GM12872 (cell line): Measurements from ENCODE around the gene KRTAP5-9.
"Not testable (repeated sequence)": the region's sequence is repeated elsewhere in the genome, so short reads cannot be mapped to it uniquely, and the experiment has no call there.

ENCODE experiments used
- CTCF ChIP-seq: IDR thresholded peaks from 3 replicates; pipeline ENCODE4 v1.5.1; 2011; ENCODE audit warnings: low read depth, mild to moderate bottlenecking, low read length, moderate library complexity; ENCODE audit not compliant: insufficient read depth

The KRTAP5-9 gene

DNA sequence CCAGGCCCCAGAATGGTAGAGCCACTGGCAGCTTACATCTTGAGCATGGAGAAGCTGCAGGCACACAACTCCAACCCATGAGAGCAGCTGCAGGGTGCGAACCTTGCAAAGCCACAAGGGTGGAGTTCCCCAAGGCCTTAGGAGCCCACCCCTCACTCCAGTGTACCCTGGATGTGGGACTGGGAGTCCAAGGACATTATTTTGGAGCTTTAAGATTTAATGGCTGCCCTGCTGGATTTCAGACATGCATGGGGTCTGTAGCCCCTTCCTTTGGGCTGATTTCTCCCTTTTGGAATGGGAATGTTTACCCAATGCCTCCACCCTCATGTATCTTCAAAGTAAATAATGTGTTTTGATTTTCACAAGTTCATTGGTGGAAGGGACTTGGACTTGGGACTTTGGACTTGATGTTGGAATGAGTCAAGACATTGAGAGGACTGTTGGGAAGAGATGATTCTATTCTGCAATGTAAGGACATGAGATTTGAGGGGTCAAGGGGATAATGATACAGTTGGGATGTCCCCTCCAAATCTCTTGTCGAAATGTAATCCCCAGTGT lies 22.2 kb upstream of the KRTAP5-9 start:
- no peak for TF ChIP-seq CTCF

DNA sequence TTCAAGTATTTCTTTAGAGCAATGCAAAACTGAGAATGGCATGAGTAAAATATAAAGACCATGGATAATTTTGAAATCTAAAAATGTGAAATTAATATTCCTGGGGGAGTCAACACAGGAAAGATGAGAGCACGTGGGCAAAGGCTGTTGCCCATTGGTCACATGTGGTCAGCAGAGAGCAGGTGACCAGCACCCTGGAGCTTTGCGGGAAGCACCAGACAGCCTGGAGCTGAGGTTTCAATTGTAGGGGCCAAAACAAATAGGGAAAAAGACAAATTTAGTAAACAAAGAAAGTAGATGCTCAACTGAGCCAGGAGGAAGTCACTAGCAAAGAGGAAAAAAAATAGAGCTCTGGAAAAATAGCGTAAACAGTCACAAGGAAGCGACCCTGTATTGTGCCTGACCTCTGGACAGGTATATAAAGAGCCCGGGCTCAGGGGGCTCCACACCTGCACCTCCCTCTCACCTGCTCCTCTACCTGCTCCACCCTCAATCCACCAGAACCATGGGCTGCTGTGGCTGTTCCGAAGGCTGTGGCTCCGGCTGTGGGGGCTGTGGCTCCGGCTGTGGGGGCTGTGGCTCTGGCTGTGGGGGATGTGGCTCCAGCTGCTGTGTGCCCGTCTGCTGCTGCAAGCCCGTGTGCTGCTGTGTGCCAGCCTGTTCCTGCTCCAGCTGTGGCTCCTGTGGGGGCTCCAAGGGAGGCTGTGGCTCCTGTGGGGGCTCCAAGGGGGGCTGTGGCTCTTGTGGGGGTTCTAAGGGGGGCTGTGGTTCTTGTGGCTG lies 21.2 kb upstream of the KRTAP5-9 start, which contains the start of gene KRTAP5-7:
Gene KRTAP5-7, plus strand, starts transcription at position 472 of the 780 bp plus-strand sequence. Its CDS starts 34 bp downstream, at position 506.
- TF ChIP-seq CTCF: not testable (repeated sequence)

DNA sequence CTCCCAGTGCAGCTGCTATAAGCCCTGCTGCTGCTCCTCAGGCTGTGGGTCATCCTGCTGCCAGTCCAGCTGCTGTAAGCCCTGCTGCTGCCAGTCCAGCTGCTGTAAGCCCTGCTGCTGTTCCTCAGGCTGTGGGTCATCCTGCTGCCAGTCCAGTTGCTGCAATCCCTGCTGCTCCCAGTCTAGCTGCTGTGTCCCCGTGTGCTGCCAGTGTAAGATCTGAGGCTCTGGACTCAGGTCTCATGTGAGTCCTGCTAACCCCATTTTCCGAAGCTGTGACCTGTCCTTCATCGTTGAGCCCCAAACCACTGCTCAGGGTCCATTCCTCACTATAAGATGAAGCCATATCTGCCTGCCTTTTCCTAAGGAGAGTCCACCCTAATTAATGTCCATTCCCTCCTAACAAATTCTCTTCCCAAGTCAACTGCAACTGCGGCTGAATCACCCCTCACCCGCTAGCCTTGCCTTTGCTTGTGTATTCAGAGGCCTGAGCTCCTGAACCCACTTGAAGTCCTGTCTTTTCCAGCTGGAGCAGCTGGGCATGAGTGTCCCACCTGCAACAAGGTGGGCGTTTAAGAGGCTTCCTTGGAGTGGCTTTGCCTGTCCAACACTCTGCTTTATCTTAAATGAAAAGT lies 20.5 kb upstream of the KRTAP5-9 start:
- TF ChIP-seq CTCF: no peak

DNA sequence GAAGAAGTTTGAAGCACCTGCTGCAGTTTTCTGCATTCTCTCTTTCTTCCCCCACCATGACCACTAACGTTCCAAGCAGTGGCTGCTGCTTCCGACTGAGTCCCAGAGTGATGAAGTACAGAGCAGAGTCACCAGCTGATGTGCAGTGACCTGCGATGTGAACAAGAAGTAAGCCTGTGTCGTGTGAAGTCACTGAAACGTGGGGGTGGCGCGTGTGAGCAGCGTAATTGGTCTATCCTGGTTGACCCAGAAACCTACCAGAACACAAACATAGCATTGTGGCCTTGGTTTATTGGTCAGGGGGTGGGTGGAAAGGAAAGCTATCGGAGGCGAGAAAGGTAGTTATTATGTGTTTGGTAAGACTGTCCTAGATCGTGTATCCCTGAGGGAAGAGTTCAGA lies 17.6 kb upstream of the KRTAP5-9 start:
- TF ChIP-seq CTCF: no peak

GRCh38 chr11:71532036-71532610 lies 16.1 kb upstream of the KRTAP5-9 start:
- TF ChIP-seq CTCF: no peak

DNA sequence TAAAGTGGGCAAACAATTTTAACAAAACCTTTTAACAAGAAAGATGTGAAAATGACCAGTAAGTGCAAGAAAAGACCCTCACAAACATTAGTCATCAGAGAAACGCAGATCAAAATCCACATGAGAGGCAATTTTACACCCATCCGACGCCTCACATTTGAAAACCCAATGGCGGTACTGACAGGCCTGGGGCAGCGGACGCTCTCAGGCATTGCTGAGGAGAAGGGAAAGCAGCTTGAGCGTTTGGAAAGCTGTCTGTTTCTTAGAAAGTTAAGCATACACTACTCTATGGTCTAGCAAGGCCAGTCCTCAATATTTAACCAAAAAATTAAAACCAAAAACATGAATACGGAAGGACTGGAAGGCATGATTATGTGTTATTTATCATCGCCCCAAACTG lies 12.4 kb upstream of the KRTAP5-9 start:
- no peak for TF ChIP-seq CTCF

DNA sequence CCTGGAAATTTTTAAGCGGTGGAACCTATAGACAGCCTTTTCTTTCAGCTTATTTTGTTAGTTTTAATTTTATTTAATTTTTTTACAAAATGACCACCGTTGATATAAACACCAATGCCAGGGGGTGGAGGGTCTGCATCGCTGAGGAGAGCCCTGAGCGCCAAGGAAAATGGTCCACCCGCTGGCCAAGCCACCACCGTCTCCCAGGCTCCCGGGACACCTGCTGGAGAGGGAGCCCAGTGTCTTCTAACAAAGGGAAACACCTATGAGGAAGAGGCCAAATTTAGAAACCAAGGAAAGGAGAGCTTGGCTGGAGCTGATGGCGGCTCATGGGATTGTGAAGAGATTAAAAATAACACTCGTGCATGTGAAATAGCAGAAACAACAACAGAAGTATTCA lies 10.7 kb upstream of the KRTAP5-9 start:
- TF ChIP-seq CTCF: no peak
